ENCODE data around the gene SYT8.
"Not testable (repeated sequence)": the region's sequence is repeated elsewhere in the genome, so short reads cannot be mapped to it uniquely, and the experiment has no call there.

Gene SYT8

GRCh38 chr11:1862588-1863351 is 28.0 kb downstream of the SYT8 start:
- DNase-seq = no peak

- DNase-seq = no peak
Measured at GRCh38 chr11:1863352-1864216, 28.8 kb downstream of the SYT8 start.

DNA sequence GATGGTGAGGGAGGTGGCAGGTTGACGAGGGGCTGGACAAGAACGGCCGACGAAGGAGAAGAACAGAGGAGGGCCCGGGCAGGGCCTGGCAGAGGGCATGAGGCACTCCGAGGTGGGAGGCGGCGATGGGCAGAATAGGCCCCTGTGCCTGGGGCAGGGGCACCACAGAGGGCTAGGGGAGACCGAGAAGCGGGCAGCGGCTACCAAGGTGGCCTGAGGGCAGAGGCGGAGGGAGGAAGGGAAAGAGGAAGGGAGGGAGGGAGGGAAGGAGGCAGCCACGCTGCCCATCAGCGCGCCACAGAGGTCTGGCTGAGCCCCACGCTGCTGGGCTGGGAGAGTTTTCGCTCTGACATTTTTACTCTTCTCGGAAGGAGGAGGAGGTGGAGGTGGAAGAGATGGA is 29.4 kb downstream of the SYT8 start:
- no peak for DNase-seq

GRCh38 chr11:1864831-1865665 is 30.3 kb downstream of the SYT8 start:
- DNase-seq = no peak

DNA sequence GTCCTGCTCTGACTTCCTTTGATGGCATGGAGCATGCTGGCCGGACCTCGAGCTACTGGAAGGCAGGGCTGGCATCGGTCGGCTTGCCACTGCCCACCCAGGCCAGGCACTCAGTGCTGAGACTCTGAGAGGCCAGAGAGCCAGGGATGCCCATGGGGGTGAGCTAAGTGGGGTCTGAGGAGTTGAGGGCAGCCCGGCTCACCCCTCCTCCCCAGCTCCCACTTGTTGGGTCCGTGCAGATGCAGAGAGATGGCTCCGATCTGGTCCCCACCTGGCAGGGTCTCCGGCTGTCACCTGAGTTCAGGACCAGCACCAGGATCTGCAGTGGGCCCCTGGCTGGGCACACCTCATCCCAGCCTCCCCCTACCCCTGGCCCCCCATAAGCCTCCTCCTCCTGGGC is 31.4 kb downstream of the SYT8 start:
- DNase-seq = no peak

DNA sequence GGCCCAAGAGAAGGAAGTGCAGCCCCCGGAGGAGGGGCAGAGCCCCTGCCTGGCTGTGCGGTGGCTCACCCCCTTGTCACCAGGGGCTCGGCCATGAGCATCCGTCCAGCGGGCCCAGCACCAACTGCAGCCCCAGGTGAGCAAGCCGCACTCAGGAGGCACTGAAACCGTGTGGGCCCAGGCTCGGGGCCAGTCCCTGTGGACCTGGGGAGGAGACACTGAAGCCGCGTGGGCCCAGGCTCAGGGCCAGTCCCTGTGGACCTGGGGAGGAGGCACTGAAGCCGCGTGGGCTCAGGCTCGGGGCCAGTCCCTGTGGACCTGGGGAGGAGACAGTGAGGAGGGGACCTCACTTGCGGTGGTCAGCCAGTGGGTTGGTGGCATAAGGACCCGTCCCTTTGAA is 32.0 kb downstream of the SYT8 start:
- no peak for DNase-seq

DNA sequence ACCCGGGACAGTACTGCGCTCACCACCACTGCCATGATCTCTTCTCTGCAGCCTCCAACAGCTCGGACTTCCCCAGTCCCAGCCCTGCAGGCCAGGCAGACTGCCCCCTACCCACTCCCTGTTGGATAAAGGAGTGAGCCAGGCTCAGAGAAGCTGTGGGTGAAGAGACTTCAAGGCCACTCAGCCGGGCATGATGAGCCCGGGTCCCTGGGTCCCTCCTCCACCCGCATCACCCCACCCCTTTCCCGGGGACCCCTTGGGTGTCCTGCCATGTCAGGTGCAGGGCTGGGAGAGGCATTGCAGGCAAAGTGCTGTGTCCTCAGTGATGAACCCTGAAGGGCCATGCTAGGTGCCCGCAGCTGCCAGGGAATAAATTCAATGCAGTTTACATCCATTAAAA is 32.6 kb downstream of the SYT8 start:
- no peak for DNase-seq

GRCh38 chr11:1868056-1868635 is 33.4 kb downstream of the SYT8 start:
- DNase-seq = no peak

GRCh38 chr11:1868636-1869291 is 34.0 kb downstream of the SYT8 start:
- DNase-seq = no peak

- DNase-seq = no peak
Measured at GRCh38 chr11:1869427-1870325, 34.9 kb downstream of the SYT8 start.

DNA sequence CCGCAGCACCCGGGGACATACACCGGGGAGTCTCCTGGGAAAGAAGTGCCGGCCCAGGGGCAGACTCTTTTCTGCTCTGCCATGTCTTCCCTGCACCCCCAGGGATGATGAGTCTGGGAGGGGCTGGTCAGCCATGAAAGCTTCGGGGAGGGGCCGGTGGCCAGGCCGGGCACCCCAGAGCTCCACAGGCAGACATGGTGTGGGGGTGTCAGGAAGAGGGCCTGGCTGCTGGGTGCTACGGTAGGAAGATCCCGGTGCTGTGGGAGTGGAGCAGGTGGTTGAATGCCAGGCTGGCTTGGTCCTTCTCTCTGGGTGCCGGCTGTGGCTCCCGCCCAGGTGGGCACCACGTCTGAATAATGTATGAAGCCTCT is 35.5 kb downstream of the SYT8 start:
- DNase-seq = no peak

- DNase-seq = no peak
Measured at GRCh38 chr11:1870721-1871466, 36.1 kb downstream of the SYT8 start.

GRCh38 chr11:1871531-1871930 is 36.7 kb downstream of the SYT8 start:
- no peak for DNase-seq

- DNase-seq = no peak
Measured at GRCh38 chr11:1872267-1872985, 37.6 kb downstream of the SYT8 start.

GRCh38 chr11:1873048-1873812 is 38.4 kb downstream of the SYT8 start:
- no peak for DNase-seq

GRCh38 chr11:1873813-1874150 is 39.0 kb downstream of the SYT8 start:
- DNase-seq = not testable (repeated sequence)

- DNase-seq = not testable (repeated sequence)
Measured at GRCh38 chr11:1874441-1875092, 39.8 kb downstream of the SYT8 start.

DNA sequence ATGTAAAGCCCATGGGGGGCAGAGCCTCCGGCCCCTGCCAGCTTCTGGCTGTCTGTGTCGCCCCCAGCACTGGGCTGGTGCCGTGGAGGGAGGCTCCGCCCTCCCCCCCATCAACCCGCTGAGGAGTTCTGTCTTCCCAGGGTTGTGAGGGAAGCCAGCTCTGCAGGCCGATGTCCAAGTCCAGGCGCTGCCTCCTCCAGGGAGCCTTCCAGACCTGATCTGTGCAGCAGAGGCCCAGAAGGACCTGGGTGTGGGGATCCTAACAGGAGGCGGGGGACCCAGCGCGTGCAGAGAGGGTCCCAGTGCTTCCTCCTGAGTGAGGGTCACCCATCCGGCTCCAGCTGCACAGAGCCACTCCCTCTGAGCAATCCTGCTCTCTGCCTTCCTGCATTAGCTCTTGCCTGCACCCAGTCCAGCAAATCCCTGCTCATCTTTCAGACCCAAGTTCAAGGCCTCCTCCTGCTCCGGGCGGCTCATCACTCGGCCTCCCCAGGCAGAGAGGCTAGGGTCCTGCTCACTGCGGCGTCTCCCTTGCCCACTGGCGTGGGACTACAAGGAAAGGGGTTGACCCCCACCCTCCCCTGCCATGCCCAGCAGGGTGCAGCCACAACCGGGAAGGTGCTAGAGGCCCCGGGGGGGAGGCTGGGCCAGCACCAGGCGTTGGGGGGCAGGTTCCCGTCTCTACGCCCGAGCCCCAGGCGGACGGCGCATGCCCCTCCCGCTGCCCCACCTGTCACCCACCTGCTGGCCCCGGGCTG is 40.5 kb downstream of the SYT8 start:
- DNase-seq = no peak

All from cortex of kidney (tissue), 1 donor.